Measurements from ENCODE around the gene SNX9.

DNA sequence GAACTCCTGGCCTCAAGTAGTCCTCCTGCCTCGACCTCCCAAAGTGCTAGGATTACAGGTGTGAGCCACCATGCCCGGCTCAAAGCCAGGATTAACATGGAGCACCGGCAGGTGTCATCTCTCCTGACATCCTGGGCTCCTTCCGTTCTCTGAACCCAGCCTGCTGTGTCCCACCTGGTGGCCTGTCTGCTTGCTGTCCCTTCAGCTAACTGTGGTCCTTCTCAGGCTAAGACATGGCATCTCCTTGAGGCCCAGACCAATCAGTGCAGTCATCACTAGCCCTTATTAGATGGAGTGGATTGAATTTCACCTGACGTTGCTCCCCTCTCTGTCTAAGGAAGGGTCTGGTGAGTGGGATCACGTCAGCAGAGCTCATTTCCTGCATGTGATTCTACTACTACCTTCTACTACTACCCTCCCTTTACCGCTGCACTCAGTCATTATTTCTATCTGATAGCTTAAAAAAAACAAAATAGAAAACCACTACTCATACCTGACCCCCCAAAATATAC, 130.6 kb downstream of the SNX9 start:
- no peak for TF ChIP-seq CHD1 (IDR thresholded peaks at IDR 0.05; ENCODE audit: low read depth, low read length)
- TF ChIP-seq, protein P1, sequence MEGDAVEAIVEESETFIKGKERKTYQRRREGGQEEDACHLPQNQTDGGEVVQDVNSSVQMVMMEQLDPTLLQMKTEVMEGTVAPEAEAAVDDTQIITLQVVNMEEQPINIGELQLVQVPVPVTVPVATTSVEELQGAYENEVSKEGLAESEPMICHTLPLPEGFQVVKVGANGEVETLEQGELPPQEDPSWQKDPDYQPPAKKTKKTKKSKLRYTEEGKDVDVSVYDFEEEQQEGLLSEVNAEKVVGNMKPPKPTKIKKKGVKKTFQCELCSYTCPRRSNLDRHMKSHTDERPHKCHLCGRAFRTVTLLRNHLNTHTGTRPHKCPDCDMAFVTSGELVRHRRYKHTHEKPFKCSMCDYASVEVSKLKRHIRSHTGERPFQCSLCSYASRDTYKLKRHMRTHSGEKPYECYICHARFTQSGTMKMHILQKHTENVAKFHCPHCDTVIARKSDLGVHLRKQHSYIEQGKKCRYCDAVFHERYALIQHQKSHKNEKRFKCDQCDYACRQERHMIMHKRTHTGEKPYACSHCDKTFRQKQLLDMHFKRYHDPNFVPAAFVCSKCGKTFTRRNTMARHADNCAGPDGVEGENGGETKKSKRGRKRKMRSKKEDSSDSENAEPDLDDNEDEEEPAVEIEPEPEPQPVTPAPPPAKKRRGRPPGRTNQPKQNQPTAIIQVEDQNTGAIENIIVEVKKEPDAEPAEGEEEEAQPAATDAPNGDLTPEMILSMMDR (conservative IDR thresholded peaks at IDR 0.05; ENCODE audit: low read depth, low read length) = no peak
- TF ChIP-seq POLR2A (IDR thresholded peaks at IDR 0.05; ENCODE audit: low read depth, low read length) = no peak

Data from IMR-90 (cell line).